Vagina (tissue), 2 donors: ENCODE results near the gene MAML3.

ENCODE experiments used
- CTCF ChIP-seq, 3 experiments: fragments of 450-650 bp in 2 of 3; fragments of 200-600 bp in 1 of 3; sonication (generic) in 1 of 3; IDR thresholded peaks; one replicate each; pipeline ENCODE4 v1.5.1; 2017 to 2019; ENCODE audit warnings: antibody characterized with exemption in 3 of 3, mild to moderate bottlenecking in 2 of 3, moderate library complexity in 2 of 3
- POLR2A ChIP-seq, 2 donors: fragments of 450-650 bp; IDR thresholded peaks; one replicate each; pipeline ENCODE4 v1.6.1; 2017; ENCODE audit warnings: antibody characterized with exemption in 2 of 2, mild to moderate bottlenecking in 2 of 2, moderate library complexity in 2 of 2

GRCh38 chr4:139854668-139855403 lies 299.1 kb downstream of the MAML3 start:
- TF ChIP-seq POLR2A (IDR thresholded peaks at IDR 0.05) (no peak), CTCF (IDR thresholded peaks at IDR 0.05) (no peak)
